Endodermal cell (in vitro differentiated cells): ENCODE results near the gene PLSCR3. TPM values are rescaled to one million over a fixed set of nuclear protein-coding genes. Genes with fewer than 3 reads are reported as not detected.
A peak's percentile ranks its signal among the peaks of the same experiment; 100 is the strongest.

Experiments used
- DNase-seq: peaks from one replicate; pipeline ENCODE4 v3.0.0-alpha.2; 2017
- H3K27ac ChIP-seq: 2 replicates; pipeline ENCODE4 v1.5.1; 2013; ENCODE audit warnings: mild to moderate bottlenecking, low read depth, low read length, moderate library complexity
- H3K27me3 ChIP-seq: 2 replicates; pipeline ENCODE4 v1.6.1; 2013; ENCODE audit warnings: mild to moderate bottlenecking, low read length, moderate library complexity; ENCODE audit not compliant: insufficient read depth, control insufficient read depth, poor library complexity, severe bottlenecking
- H3K36me3 ChIP-seq: 2 replicates; pipeline ENCODE4 v1.7.0; 2013; ENCODE audit warnings: mild to moderate bottlenecking, low read length, moderate library complexity; ENCODE audit not compliant: control insufficient read depth, insufficient read depth
- H3K4me1 ChIP-seq: one replicate; pipeline ENCODE4 v1.7.0; 2013; ENCODE audit warnings: low read length; ENCODE audit not compliant: control insufficient read depth, insufficient read depth
- H3K4me3 ChIP-seq: 2 replicates; pipeline ENCODE4 v1.5.1; 2013; ENCODE audit warnings: mild to moderate bottlenecking, low read length, moderate library complexity
- H3K9ac ChIP-seq: 2 replicates; pipeline ENCODE4 v1.6.1; 2013; ENCODE audit warnings: mild to moderate bottlenecking, low read length, moderate library complexity; ENCODE audit not compliant: poor library complexity, severe bottlenecking; ENCODE audit errors: extremely low read depth
- H3K9me3 ChIP-seq: 2 replicates; pipeline ENCODE4 v1.6.1; 2013; ENCODE audit warnings: mild to moderate bottlenecking, low read length, moderate library complexity; ENCODE audit not compliant: control insufficient read depth
- H3K27ac Mint-ChIP-seq: 2 replicates; pipeline ENCODE4 v1.8.0; 2020; ENCODE audit warnings: mixed read lengths
- H3K27me3 Mint-ChIP-seq: 2 replicates; pipeline ENCODE4 v1.8.0; 2021; ENCODE audit warnings: mild to moderate bottlenecking, mixed read lengths; ENCODE audit not compliant: insufficient read depth
- H3K36me3 Mint-ChIP-seq: 2 replicates; pipeline ENCODE4 v1.8.0; 2020; ENCODE audit warnings: low read depth, mixed read lengths
- H3K4me1 Mint-ChIP-seq: 2 replicates; pipeline ENCODE4 v1.8.0; 2020; ENCODE audit warnings: mixed read lengths
- H3K4me3 Mint-ChIP-seq: 2 replicates; pipeline ENCODE4 v1.8.0; 2020; ENCODE audit warnings: mild to moderate bottlenecking, moderate library complexity, mixed read lengths
- H3K9me3 Mint-ChIP-seq: 2 replicates; pipeline ENCODE4 v1.8.0; 2020; ENCODE audit warnings: mild to moderate bottlenecking, mixed read lengths
- WGBS, 2 experiments: methylation state at CpG; one replicate each; pipeline versions ENCODE4 v1.1.5 to v1.1.7; 2013; ENCODE audit warnings: missing lambda C conversion rate in 2 of 2, mixed read lengths in 1 of 2; ENCODE audit not compliant: insufficient coverage in 1 of 2, insufficient read length in 1 of 2; 5-methylcytosine and 5-hydroxymethylcytosine counted together
- total RNA-seq, 2 donors: library from RNA; stranded (reverse); fragmentation: NEBNext Ultra II Directional in 1 of 2; extraction: Animal tissue kit (Norgen Biotek cat#: 25700) in 1 of 2; gene quantifications; 2 replicates in 1 of 2; 3 replicates in 1 of 2; pipeline ENCODE4 v1.2.1, GENCODE V29; 2021
- TF ChIP-seq, protein P1 (sequence below): fragments of 200-600 bp; sonication (generic); conservative IDR thresholded peaks from 2 replicates; pipeline ENCODE4 v1.5.0; 2021; ENCODE audit warnings: antibody characterized with exemption, mild to moderate bottlenecking

PLSCR3 gene
- total RNA-seq, 2 donors from 2014 or later, result 21.0 to 26.2 TPM

- Histone ChIP-seq H3K27ac (no peak overlapping the region), H3K4me3 (peak overlapping the region; percentile 85), H3K9me3 (no peaks in the 10 kb centered on the region), H3K4me1 (peaks cover 3% of the 10 kb centered on the region), H3K9ac (no peak overlapping the region), H3K27me3 (no peaks in the 10 kb centered on the region), H3K36me3 (peaks cover 27% of the 10 kb centered on the region)
- H3K27me3 Mint-ChIP-seq, result peaks cover 12% of the 10 kb centered on the region
- TF ChIP-seq, protein P1, sequence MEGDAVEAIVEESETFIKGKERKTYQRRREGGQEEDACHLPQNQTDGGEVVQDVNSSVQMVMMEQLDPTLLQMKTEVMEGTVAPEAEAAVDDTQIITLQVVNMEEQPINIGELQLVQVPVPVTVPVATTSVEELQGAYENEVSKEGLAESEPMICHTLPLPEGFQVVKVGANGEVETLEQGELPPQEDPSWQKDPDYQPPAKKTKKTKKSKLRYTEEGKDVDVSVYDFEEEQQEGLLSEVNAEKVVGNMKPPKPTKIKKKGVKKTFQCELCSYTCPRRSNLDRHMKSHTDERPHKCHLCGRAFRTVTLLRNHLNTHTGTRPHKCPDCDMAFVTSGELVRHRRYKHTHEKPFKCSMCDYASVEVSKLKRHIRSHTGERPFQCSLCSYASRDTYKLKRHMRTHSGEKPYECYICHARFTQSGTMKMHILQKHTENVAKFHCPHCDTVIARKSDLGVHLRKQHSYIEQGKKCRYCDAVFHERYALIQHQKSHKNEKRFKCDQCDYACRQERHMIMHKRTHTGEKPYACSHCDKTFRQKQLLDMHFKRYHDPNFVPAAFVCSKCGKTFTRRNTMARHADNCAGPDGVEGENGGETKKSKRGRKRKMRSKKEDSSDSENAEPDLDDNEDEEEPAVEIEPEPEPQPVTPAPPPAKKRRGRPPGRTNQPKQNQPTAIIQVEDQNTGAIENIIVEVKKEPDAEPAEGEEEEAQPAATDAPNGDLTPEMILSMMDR, result no peak
- peaks cover 16% of the 10 kb centered on the region for H3K36me3 Mint-ChIP-seq
- H3K9me3 Mint-ChIP-seq, result no peaks in the 10 kb centered on the region
- peak; percentile 84 for DNase-seq
- 93 to 94% methylated on average over 27 to 39 of the region's 42 CpGs for WGBS, 2 experiments
- peak overlapping the region; percentile 59 for H3K4me3 Mint-ChIP-seq
- H3K27ac Mint-ChIP-seq, result no peak overlapping the region
- H3K4me1 Mint-ChIP-seq, result peaks cover 4% of the 10 kb centered on the region
Measured at GRCh38 chr17:7392696-7393612, 1.4 kb downstream of the PLSCR3 start.

- H3K27me3 Mint-ChIP-seq, result peaks cover 9% of the 10 kb centered on the region
- Histone ChIP-seq H3K4me1 (peaks cover 3% of the 10 kb centered on the region), H3K27ac (no peak overlapping the region), H3K9me3 (no peaks in the 10 kb centered on the region), H3K4me3 (no peak overlapping the region), H3K27me3 (no peaks in the 10 kb centered on the region), H3K9ac (no peak overlapping the region), H3K36me3 (peaks cover 27% of the 10 kb centered on the region)
- H3K4me3 Mint-ChIP-seq, result no peak overlapping the region
- H3K9me3 Mint-ChIP-seq, result no peaks in the 10 kb centered on the region
- H3K27ac Mint-ChIP-seq, result no peak overlapping the region
- H3K4me1 Mint-ChIP-seq, result peaks cover 4% of the 10 kb centered on the region
- peaks cover 28% of the 10 kb centered on the region for H3K36me3 Mint-ChIP-seq
- TF ChIP-seq, protein P1, result no peak
- 85 to 90% methylated on average over 2 of the region's 2 CpGs for WGBS, 2 experiments
- no peak for DNase-seq
Measured at GRCh38 chr17:7391307-7391706, 3.0 kb downstream of the PLSCR3 start.

GRCh38 chr17:7389924-7390910, 4.1 kb downstream of the PLSCR3 start:
- peak; percentile 58 for DNase-seq
- no peak overlapping the region for H3K4me3 Mint-ChIP-seq
- peaks cover 27% of the 10 kb centered on the region for H3K36me3 ChIP-seq
- no peak overlapping the region for H3K27ac Mint-ChIP-seq
- peaks cover 5% of the 10 kb centered on the region for H3K27me3 Mint-ChIP-seq
- H3K27me3 ChIP-seq, result no peaks in the 10 kb centered on the region
- peaks cover 32% of the 10 kb centered on the region for H3K36me3 Mint-ChIP-seq
- H3K4me1 ChIP-seq, result peaks cover 3% of the 10 kb centered on the region
- no peak overlapping the region for H3K4me3 ChIP-seq
- H3K9ac ChIP-seq, result no peak overlapping the region
- no peaks in the 10 kb centered on the region for H3K9me3 ChIP-seq
- WGBS, 2 experiments, result 86% methylated on average over 13 to 19 of the region's 19 CpGs
- no peaks in the 10 kb centered on the region for H3K9me3 Mint-ChIP-seq
- peaks cover 4% of the 10 kb centered on the region for H3K4me1 Mint-ChIP-seq
- no peak overlapping the region for H3K27ac ChIP-seq
- TF ChIP-seq, protein P1, result no peak
